ENCODE data around the gene RGS19. TPM values are rescaled to one million over a fixed set of nuclear protein-coding genes. Genes with fewer than 3 reads are reported as not detected.

Gene RGS19
- total RNA-seq, 1 donor from 2014 or later: 57.5 TPM

- TF ChIP-seq CTCF (IDR thresholded peaks at IDR 0.05): no peak
- ATAC-seq (no peak), DNase-seq (peak; percentile 42)
- Histone ChIP-seq H3K9me3 (no peaks in the 10 kb centered on the region), H3K27ac (no peak overlapping the region), H3K4me3 (no peak overlapping the region), H3K36me3 (no peaks in the 10 kb centered on the region), H3K27me3 (ENCODE audit: low read depth) (peaks cover 11% of the 10 kb centered on the region), H3K4me1 (peaks cover 8% of the 10 kb centered on the region)
- intact Hi-C loops (cut with DNase I): no loop called here
Observed at GRCh38 chr20:64116541-64117431, 37.5 kb upstream of the RGS19 start.

- ATAC-seq (no peak), DNase-seq (peak; percentile 42)
- peaks cover 8% of the 10 kb centered on the region for H3K4me1 ChIP-seq
- no peak for TF ChIP-seq CTCF (IDR thresholded peaks at IDR 0.05)
- peaks cover 4% of the 10 kb centered on the region for H3K27me3 ChIP-seq (ENCODE audit: low read depth)
- no peaks in the 10 kb centered on the region for H3K36me3 ChIP-seq
- no peak overlapping the region for H3K4me3 ChIP-seq
- no peaks in the 10 kb centered on the region for H3K9me3 ChIP-seq
- H3K27ac ChIP-seq: no peak overlapping the region
- intact Hi-C loops (cut with DNase I): no loop called here
Observed at GRCh38 chr20:64116016-64116415, 36.7 kb upstream of the RGS19 start.

GRCh38 chr20:64115171-64115911 is 36.0 kb upstream of the RGS19 start:
- no peak for TF ChIP-seq CTCF (IDR thresholded peaks at IDR 0.05)
- H3K27ac ChIP-seq: no peak overlapping the region
- DNase-seq: no peak
- H3K27me3 ChIP-seq (ENCODE audit: low read depth): no peaks in the 10 kb centered on the region
- H3K4me1 ChIP-seq: peaks cover 5% of the 10 kb centered on the region
- no peak for ATAC-seq
- intact Hi-C loops (cut with DNase I): no loop called here
- no peaks in the 10 kb centered on the region for H3K36me3 ChIP-seq
- no peak overlapping the region for H3K4me3 ChIP-seq
- no peaks in the 10 kb centered on the region for H3K9me3 ChIP-seq

- DNase-seq: no peak
- no peaks in the 10 kb centered on the region for H3K4me1 ChIP-seq
- no peak for TF ChIP-seq CTCF (IDR thresholded peaks at IDR 0.05)
- intact Hi-C loops (cut with DNase I): no loop called here
- H3K27me3 ChIP-seq (ENCODE audit: low read depth): no peaks in the 10 kb centered on the region
- H3K27ac ChIP-seq: no peak overlapping the region
- H3K36me3 ChIP-seq: no peaks in the 10 kb centered on the region
- no peak for ATAC-seq
- no peaks in the 10 kb centered on the region for H3K9me3 ChIP-seq
- H3K4me3 ChIP-seq: no peak overlapping the region
Observed at GRCh38 chr20:64114356-64114971, 35.1 kb upstream of the RGS19 start.

- H3K27ac ChIP-seq: no peak overlapping the region
- ATAC-seq (no peak), DNase-seq (no peak)
- intact Hi-C loops (cut with DNase I): no loop called here
- no peak for TF ChIP-seq CTCF (IDR thresholded peaks at IDR 0.05)
- H3K4me3 ChIP-seq: no peak overlapping the region
- no peaks in the 10 kb centered on the region for H3K9me3 ChIP-seq
- H3K4me1 ChIP-seq: no peaks in the 10 kb centered on the region
- H3K36me3 ChIP-seq: no peaks in the 10 kb centered on the region
- H3K27me3 ChIP-seq (ENCODE audit: low read depth): no peaks in the 10 kb centered on the region
Observed at GRCh38 chr20:64113796-64114355, 34.6 kb upstream of the RGS19 start.

All from lower lobe of right lung (tissue), 2 donors.